GM18520 (cell line): ENCODE data around the gene CSK.
"Not testable (repeated sequence)": the region's sequence is repeated elsewhere in the genome, so short reads cannot be mapped to it uniquely, and the experiment has no call there.

ENCODE experiments used
- ATAC-seq: cut with Tn5 transposase; IDR thresholded peaks from one replicate; pipeline ENCODE4 v1.9.1; 2021; ENCODE audit not compliant: unreplicated experiment

Gene CSK

GRCh38 chr15:74770211-74770903, 11.5 kb upstream of the CSK start:
- ATAC-seq, result no peak

GRCh38 chr15:74773329-74773728, 8.6 kb upstream of the CSK start:
- ATAC-seq, result no peak

GRCh38 chr15:74773731-74774252, 8.1 kb upstream of the CSK start:
- no peak for ATAC-seq

GRCh38 chr15:74775132-74775562, 6.7 kb upstream of the CSK start:
- no peak for ATAC-seq

- no peak for ATAC-seq
Measured at GRCh38 chr15:74775894-74776293, 6.0 kb upstream of the CSK start.

GRCh38 chr15:74776821-74777768, 4.8 kb upstream of the CSK start:
- ATAC-seq, result peak; percentile 30

GRCh38 chr15:74777769-74778598, 3.9 kb upstream of the CSK start:
- ATAC-seq, result no peak

GRCh38 chr15:74778599-74778970, 3.3 kb upstream of the CSK start:
- no peak for ATAC-seq

- no peak for ATAC-seq
Measured at GRCh38 chr15:74779162-74779648, 2.7 kb upstream of the CSK start.

- no peak for ATAC-seq
Measured at GRCh38 chr15:74780523-74781430, 1.1 kb upstream of the CSK start.

- peak; percentile 10 for ATAC-seq
Measured at GRCh38 chr15:74782259-74783071, 585 bp downstream of the CSK start.

- no peak for ATAC-seq
Measured at GRCh38 chr15:74783072-74783807, 1.4 kb downstream of the CSK start.

- no peak for ATAC-seq
Measured at GRCh38 chr15:74783808-74784175, 1.9 kb downstream of the CSK start.

- no peak for ATAC-seq
Measured at GRCh38 chr15:74784426-74785193, 2.7 kb downstream of the CSK start.

GRCh38 chr15:74785194-74786032, 3.5 kb downstream of the CSK start:
- no peak for ATAC-seq

- not testable (repeated sequence) for ATAC-seq
Measured at GRCh38 chr15:74786081-74786480, 4.2 kb downstream of the CSK start.
